Fibroblast of villous mesenchyme (primary cell): Measurements from ENCODE around the gene AFF3. TPM values are rescaled to one million over a fixed set of nuclear protein-coding genes. Genes with fewer than 3 reads are reported as not detected.

Experiments used
- DNase-seq: peaks from one replicate; pipeline ENCODE4 v3.0.0-alpha.2; 2010; ENCODE audit warnings: low read depth
- H3K4me3 ChIP-seq: 2 replicates; pipeline ENCODE4 v1.5.1; 2011; ENCODE audit warnings: low read depth, mild to moderate bottlenecking, low read length
- total RNA-seq: library from RNA; depleted of rRNA; stranded (reverse); fragments of >200 nt; gene quantifications from 2 replicates; pipeline ENCODE4 v1.2.3, GENCODE V29; 2012
- TF ChIP-seq, protein P1 (sequence below): IDR thresholded peaks from 2 replicates; pipeline ENCODE4 v1.5.1; 2012; ENCODE audit warnings: low read depth, mild to moderate bottlenecking, low read length; ENCODE audit not compliant: insufficient read depth

Gene AFF3
- total RNA-seq, 1 donor, result 19.4 TPM

DNA sequence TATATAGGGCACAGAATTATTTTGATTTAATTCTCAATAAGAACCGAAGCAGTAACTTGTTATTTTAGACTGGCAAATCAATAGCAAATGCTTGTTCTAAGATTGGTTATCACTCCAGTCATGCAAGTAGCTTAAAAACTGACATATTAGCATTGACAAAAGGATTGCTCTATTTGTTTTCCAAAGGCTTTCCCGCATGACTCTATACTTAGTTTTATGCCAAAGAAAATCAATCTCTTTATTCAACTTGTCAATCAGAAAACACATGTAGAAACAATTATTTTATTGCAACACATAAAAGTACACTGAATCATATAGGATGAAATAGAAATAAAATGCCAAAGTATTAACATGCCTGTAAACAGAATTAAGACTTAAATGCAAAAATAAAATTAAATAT, 108.4 kb downstream of the AFF3 start:
- TF ChIP-seq, protein P1, sequence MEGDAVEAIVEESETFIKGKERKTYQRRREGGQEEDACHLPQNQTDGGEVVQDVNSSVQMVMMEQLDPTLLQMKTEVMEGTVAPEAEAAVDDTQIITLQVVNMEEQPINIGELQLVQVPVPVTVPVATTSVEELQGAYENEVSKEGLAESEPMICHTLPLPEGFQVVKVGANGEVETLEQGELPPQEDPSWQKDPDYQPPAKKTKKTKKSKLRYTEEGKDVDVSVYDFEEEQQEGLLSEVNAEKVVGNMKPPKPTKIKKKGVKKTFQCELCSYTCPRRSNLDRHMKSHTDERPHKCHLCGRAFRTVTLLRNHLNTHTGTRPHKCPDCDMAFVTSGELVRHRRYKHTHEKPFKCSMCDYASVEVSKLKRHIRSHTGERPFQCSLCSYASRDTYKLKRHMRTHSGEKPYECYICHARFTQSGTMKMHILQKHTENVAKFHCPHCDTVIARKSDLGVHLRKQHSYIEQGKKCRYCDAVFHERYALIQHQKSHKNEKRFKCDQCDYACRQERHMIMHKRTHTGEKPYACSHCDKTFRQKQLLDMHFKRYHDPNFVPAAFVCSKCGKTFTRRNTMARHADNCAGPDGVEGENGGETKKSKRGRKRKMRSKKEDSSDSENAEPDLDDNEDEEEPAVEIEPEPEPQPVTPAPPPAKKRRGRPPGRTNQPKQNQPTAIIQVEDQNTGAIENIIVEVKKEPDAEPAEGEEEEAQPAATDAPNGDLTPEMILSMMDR, result no peak
- DNase-seq, result no peak
- H3K4me3 ChIP-seq, result no peak overlapping the region

DNA sequence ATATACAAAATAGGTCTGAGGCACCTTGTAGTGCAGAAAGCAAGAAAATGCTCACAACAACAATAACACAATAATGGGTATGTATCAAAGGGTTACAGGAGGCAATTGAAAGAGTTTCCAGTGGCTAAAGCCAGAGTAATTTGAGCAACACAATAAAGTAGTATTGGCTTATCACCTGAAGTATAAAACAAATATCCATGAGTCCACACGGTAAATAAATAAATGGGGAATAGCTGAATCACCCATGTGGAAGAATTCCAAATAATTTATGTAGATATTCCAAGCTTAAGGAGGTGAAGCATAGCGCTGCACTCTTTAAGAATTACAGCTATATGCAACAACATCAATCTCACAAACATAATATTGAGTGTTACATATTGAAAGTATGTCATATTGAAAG, 110.8 kb downstream of the AFF3 start:
- DNase-seq, result no peak

DNA sequence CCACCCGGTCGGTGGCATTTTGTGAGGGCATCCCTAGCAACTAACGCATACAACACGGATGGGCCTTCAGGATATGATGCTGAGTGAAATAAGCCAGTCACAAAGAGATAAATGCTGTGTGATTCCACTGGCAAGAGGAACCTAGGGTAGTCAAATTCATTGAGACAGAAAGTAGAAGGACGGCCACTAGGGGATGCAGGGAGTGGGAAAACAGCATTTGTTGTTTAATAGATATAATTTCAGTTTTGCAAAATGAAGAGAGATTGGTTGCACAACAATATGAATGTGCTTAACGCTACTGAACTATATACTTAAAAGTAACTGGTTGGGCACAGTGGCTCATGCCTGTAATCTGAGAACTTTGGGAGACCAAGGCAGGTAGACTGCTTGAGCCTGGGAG, 112.9 kb downstream of the AFF3 start:
- TF ChIP-seq, protein P1, result peak; percentile 21
- no peak for DNase-seq
- H3K4me3 ChIP-seq, result no peak overlapping the region

More for the DNA sequence above, 110.8 kb downstream of the AFF3 start:
- no peak overlapping the region for H3K4me3 ChIP-seq
- TF ChIP-seq, protein P1, result no peak

DNA sequence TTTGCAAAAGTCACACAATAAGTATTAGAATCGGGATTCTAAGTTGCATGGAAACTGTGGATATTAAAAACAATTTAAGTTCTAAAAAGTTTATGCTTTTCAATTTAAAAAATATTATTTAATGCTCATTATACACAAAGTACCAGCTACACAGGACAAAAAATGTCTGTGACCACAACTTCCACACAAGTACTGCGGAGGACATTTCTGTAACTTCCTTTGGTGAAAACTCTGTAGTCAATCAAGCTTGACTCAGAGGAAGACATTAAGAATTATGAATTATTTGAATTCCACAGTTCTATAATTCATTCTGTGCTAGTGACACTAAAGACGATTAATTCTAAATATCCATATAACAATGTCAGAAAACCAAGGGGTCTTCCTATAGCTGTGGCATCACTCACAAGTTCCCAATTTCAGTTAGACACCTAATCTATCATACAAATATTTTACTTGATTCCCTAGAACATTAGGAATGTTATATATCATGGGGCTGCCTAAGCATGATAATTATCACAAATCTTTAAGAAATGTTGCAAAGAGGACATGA, 120.5 kb downstream of the AFF3 start:
- H3K4me3 ChIP-seq, result no peak overlapping the region
- TF ChIP-seq, protein P1, result no peak
- DNase-seq, result no peak

DNA sequence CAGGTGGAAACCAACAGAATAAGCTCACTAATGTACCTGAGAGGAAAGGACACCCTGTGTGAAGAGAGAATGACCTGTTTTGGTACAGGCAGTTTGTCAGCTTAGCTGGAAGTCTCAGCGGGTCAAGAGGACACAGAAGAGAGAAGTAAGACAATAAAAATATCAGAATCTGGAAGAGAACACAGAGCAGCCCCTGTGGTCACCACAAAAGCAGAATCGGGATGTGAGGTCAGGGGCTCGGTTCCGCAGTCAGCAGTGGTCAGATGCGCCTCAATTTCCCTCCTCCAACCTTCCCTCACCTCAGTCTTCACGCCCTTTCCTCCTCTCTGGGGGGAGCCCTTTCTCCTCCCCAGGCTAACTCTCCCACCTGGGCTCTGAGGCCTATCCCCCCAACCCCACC, 122.9 kb downstream of the AFF3 start:
- TF ChIP-seq, protein P1, result no peak
- DNase-seq, result no peak
- H3K4me3 ChIP-seq, result no peak overlapping the region

DNA sequence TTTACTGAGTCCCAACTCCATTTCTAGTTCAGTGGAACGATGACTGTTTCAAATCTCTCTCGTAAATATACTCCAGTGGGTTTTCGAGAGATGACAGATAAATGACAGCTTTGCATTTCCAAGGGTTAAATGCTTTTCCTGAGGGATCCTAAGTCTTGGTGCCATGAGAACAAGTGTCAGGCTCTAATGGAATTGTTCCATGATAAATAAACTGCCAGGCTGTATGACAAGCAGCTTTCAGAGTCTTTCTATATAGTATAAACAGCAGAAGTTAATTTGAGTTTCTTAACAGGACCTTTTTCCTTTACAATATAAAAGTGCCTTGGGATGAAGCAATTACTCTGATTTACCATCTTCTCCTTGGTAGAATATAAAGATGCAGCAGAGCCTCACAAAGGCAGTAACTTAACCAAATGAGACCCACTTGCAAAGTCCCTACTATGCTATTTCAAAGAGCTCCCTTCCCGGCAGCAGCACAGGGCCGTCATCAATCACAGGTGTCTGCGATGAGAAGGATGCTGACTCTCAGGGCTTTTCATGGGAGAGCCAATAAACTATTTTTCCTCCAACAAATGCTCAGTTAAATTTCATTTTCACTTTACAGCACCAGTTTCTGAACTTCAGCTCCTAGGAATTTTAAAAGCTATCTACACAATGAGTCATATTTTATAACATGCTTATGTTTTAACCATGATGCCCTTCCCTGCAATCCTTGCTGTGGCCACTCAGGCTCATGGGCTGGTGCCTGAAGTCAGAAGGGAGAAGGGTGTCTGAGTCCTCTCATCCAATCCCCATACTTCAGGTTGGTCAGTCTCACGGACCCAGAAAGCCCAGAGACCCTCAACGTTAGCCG, 123.8 kb downstream of the AFF3 start:
- TF ChIP-seq, protein P1, result no peak
- H3K4me3 ChIP-seq, result no peak overlapping the region

More for the DNA sequence above, 123.8 kb downstream of the AFF3 start:
- DNase-seq, result peak; percentile 53
